EH (cell line): ENCODE results near the gene CRY2.
"Not testable (repeated sequence)": the region's sequence is repeated elsewhere in the genome, so short reads cannot be mapped to it uniquely, and the experiment has no call there.

ENCODE experiments used
- DNase-seq: peaks from one replicate; pipeline ENCODE4 v3.0.0-alpha.2; 2015; ENCODE audit warnings: low read depth

CRY2 gene

GRCh38 chr11:45899448-45900174, 52.3 kb downstream of the CRY2 start:
- peak; percentile 89 for DNase-seq

- DNase-seq, result peak; percentile 12
Observed at GRCh38 chr11:45900175-45900800, 53.0 kb downstream of the CRY2 start.

GRCh38 chr11:45900916-45901617, 53.8 kb downstream of the CRY2 start:
- DNase-seq, result no peak

GRCh38 chr11:45901626-45902025, 54.4 kb downstream of the CRY2 start:
- no peak for DNase-seq

- DNase-seq, result no peak
Observed at GRCh38 chr11:45902452-45903380, 55.4 kb downstream of the CRY2 start.

- DNase-seq, result no peak
Observed at GRCh38 chr11:45904309-45904915, 57.1 kb downstream of the CRY2 start.

- no peak for DNase-seq
Observed at GRCh38 chr11:45905095-45905494, 57.8 kb downstream of the CRY2 start.

GRCh38 chr11:45905576-45905975, 58.3 kb downstream of the CRY2 start:
- not testable (repeated sequence) for DNase-seq

GRCh38 chr11:45906096-45906682, 58.9 kb downstream of the CRY2 start:
- DNase-seq, result no peak

GRCh38 chr11:45906965-45907611, 59.8 kb downstream of the CRY2 start, which contains the start of gene FREY1:
Gene FREY1 (minus strand): TSS chr11:45907271. CDS start chr11:45907245, 26 bp downstream.
- DNase-seq, result no peak

GRCh38 chr11:45907911-45908370, 60.7 kb downstream of the CRY2 start:
- DNase-seq, result no peak

- no peak for DNase-seq
Observed at GRCh38 chr11:45909594-45910475, 62.6 kb downstream of the CRY2 start.

GRCh38 chr11:45910623-45911022, 63.3 kb downstream of the CRY2 start:
- DNase-seq, result no peak

GRCh38 chr11:45913514-45913913, 66.2 kb downstream of the CRY2 start:
- no peak for DNase-seq

GRCh38 chr11:45913942-45914635, 66.8 kb downstream of the CRY2 start:
- DNase-seq, result no peak

GRCh38 chr11:45915446-45915845, 68.2 kb downstream of the CRY2 start:
- no peak for DNase-seq

- DNase-seq, result no peak
Observed at GRCh38 chr11:45917286-45917622, 70.0 kb downstream of the CRY2 start.

- DNase-seq, result peak; percentile 100
Observed at GRCh38 chr11:45917623-45918330, 70.5 kb downstream of the CRY2 start, which contains the start of gene PEX16. Gene PEX16 (minus strand): TSS chr11:45917877. CDS start chr11:45917811, 66 bp downstream.
